Retinal pigment epithelial cell (primary cell): ENCODE measurements around the gene AQR.

Experiments used
- DNase-seq: peaks from one replicate; pipeline ENCODE4 v3.0.0-alpha.2; 2010; ENCODE audit warnings: low read depth
- H3K4me3 ChIP-seq: 2 replicates; pipeline ENCODE4 v1.5.1; 2011; ENCODE audit warnings: mild to moderate bottlenecking, low read length, control low read depth, moderate library complexity
- CTCF ChIP-seq: conservative IDR thresholded peaks from 2 replicates; pipeline ENCODE4 v1.5.1; 2011; ENCODE audit warnings: low read depth, low read length, control low read depth, inconsistent platforms

The AQR gene

GRCh38 chr15:34900748-34901147 is 68.8 kb downstream of the AQR start:
- H3K4me3 ChIP-seq, result no peak overlapping the region
- DNase-seq, result no peak
- TF ChIP-seq CTCF, result no peak

- no peak for DNase-seq
- H3K4me3 ChIP-seq, result no peak overlapping the region
- TF ChIP-seq CTCF, result no peak
These were observed 73.4 kb downstream of the AQR start for GRCh38 chr15:34896183-34896582.

- H3K4me3 ChIP-seq, result no peak overlapping the region
- DNase-seq, result no peak
- TF ChIP-seq CTCF, result no peak
These were observed 75.6 kb downstream of the AQR start for GRCh38 chr15:34893967-34894366.

- TF ChIP-seq CTCF, result no peak
- no peak overlapping the region for H3K4me3 ChIP-seq
- DNase-seq, result no peak
These were observed 76.5 kb downstream of the AQR start for GRCh38 chr15:34892963-34893591.

- TF ChIP-seq CTCF, result no peak
- no peak overlapping the region for H3K4me3 ChIP-seq
- no peak for DNase-seq
These were observed 79.1 kb downstream of the AQR start for GRCh38 chr15:34890424-34890823.

- TF ChIP-seq CTCF, result no peak
- no peak overlapping the region for H3K4me3 ChIP-seq
- no peak for DNase-seq
These were observed 80.1 kb downstream of the AQR start for GRCh38 chr15:34889476-34889875.

- no peak overlapping the region for H3K4me3 ChIP-seq
- no peak for TF ChIP-seq CTCF
- DNase-seq, result no peak
These were observed 83.4 kb downstream of the AQR start for GRCh38 chr15:34886134-34886533.
